Stomach (tissue), 4 donors: ENCODE results near the gene FLRT3.

ENCODE experiments used
- POLR2A ChIP-seq, 4 donors: fragments of 450-650 bp; IDR thresholded peaks; one replicate each; pipeline ENCODE4 v1.6.1; 2016; ENCODE audit warnings: antibody characterized with exemption in 4 of 4, control low read depth in 2 of 4, mild to moderate bottlenecking in 1 of 4, moderate library complexity in 1 of 4
- TF ChIP-seq, protein P1 (sequence below), 7 experiments: fragments of 450-650 bp in 4 of 7; fragments of 200-600 bp in 3 of 7; sonication (generic) in 3 of 7; IDR thresholded peaks; one replicate each; pipeline ENCODE4 v1.5.1; 2016 to 2019; ENCODE audit warnings: antibody characterized with exemption in 7 of 7, control low read depth in 2 of 7, mild to moderate bottlenecking in 1 of 7

DNA sequence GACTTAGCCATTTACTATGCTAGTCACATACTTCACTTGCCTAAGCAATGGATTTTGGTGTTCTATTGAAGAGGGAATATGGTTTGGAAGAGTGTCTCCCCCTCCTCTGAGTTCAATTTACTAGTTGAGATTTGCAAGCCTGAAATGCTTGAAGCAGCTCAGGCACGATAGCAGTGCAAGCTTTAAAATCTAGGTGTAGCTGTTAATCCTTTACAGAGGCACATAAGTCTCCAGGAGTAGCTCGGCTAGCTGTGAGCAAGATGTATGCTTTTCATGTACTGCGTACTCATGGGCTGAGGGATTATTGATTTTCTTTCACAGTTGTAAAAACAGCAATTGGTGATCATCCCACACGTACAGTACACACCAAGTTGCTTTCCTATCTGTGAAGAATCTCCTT, 726 bp downstream of the FLRT3 start:
- TF ChIP-seq, protein P1, sequence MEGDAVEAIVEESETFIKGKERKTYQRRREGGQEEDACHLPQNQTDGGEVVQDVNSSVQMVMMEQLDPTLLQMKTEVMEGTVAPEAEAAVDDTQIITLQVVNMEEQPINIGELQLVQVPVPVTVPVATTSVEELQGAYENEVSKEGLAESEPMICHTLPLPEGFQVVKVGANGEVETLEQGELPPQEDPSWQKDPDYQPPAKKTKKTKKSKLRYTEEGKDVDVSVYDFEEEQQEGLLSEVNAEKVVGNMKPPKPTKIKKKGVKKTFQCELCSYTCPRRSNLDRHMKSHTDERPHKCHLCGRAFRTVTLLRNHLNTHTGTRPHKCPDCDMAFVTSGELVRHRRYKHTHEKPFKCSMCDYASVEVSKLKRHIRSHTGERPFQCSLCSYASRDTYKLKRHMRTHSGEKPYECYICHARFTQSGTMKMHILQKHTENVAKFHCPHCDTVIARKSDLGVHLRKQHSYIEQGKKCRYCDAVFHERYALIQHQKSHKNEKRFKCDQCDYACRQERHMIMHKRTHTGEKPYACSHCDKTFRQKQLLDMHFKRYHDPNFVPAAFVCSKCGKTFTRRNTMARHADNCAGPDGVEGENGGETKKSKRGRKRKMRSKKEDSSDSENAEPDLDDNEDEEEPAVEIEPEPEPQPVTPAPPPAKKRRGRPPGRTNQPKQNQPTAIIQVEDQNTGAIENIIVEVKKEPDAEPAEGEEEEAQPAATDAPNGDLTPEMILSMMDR (IDR thresholded peaks at IDR 0.05), result no peak
- TF ChIP-seq POLR2A (IDR thresholded peaks at IDR 0.05), result no peak
